ENCODE measurements around the gene THUMPD1.
"Not testable (repeated sequence)": the region's sequence is repeated elsewhere in the genome, so short reads cannot be mapped to it uniquely, and the experiment has no call there.

The THUMPD1 gene, protein sequence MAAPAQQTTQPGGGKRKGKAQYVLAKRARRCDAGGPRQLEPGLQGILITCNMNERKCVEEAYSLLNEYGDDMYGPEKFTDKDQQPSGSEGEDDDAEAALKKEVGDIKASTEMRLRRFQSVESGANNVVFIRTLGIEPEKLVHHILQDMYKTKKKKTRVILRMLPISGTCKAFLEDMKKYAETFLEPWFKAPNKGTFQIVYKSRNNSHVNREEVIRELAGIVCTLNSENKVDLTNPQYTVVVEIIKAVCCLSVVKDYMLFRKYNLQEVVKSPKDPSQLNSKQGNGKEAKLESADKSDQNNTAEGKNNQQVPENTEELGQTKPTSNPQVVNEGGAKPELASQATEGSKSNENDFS

DNA sequence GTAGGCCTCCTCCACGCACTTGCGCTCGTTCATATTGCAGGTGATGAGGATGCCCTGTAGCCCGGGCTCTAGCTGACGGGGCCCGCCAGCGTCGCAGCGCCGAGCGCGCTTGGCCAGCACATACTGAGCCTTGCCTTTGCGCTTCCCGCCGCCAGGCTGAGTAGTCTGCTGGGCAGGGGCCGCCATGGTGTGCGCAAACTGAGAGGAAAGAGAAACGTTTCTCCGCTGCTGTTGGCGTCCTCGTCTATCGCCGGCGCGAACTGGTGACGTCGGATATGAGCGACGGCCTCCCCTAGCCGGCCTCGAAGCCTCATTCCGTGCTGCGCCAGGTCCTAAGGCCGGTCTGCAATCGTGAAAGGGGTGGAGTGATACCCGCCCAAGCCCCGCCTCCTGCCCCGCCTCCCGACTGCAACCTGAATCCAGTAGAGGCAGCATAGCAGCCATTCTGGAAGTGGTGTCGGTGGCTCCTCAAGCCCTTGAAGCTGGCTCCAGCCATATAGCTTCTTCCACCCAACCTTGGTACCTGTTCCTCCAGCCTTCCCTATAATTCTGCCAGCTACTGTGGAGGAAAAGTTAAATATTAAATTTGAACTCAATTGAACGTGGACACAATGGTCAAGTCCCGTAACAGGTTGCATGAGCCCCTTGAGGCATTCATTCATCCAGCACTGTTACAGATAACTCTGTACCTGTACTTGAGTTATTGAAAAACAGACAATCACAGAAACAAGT is at the start of gene THUMPD1:
Gene THUMPD1 (minus strand): TSS at position 265 of the 732 bp plus-strand sequence. CDS start 79 bp downstream, at position 186.
- peak; percentile 85 for DNase-seq

DNA sequence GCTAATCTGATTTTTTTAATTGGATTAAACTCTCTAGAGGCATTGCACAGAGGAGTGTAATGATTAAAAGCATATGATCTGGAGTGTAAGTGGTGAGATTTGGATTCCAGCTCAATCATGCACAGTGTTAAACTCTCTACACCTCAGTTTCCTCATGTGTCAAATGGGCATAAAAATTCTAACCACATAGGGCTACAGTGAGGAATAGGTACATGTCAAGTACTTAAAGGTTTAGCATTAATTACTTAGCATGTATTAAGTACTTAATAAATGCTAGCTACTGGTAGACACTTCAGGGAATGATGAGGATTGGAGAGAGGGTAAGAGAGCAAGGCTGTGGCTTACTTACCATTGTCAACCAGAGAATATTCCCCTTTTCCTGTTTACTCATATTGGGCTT is 47.5 kb upstream of the THUMPD1 start:
- no peak for DNase-seq

DNA sequence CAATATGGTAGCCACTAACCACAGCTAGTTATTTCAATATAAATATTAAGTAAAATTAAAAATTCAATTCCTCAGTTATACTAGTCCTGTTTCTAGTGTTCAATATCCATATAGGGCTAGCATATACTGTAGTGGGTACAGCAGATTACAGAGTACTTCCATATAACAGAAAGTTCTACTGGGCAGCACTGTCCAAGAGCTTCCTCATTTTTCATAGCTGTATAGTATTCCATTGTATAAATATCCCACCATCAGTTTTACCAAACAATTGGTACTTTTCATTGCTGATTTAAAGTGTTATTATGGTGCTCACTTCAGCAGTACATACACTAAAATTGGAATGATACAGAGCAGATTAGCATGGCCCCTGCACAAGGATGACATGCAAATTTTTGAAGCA is 42.6 kb upstream of the THUMPD1 start:
- DNase-seq, result no peak

DNA sequence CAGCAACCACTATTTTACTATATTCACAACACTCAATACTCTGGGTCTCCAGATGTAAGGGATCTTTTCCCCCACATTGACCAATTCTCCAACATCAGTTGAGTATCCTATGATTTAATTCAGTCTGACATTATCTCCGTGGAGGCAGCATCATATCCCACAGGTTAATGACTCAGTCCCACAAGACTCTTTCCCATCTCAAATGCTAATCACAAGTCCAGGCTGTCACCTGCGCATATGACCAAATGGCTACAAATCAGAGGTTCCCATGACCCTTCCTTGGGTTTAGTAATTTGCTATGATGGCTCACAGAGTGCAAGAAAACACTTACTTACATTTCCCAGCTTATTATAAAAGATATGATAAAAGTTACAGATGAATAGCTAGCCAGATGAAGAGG is 40.9 kb upstream of the THUMPD1 start:
- DNase-seq, result no peak

DNA sequence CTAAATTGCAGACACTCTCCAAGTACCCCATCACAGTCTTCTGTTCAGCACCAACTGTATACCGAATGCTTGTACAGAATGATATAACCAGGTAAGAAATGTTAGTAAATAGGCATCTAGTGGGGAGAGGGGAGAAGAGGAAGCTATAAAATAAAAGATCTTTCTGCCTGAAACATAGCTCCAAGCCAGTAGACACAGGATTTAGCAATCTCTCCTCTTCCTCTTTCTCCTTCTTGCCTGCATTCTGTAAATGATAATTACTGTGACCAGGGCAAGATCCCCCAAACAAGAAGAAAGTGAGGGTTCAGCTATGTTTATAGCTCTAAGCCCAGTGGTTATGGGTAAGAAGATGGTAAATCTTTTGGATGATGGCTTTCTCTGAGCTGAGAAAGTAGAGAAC is 40.1 kb upstream of the THUMPD1 start:
- DNase-seq, result no peak

DNA sequence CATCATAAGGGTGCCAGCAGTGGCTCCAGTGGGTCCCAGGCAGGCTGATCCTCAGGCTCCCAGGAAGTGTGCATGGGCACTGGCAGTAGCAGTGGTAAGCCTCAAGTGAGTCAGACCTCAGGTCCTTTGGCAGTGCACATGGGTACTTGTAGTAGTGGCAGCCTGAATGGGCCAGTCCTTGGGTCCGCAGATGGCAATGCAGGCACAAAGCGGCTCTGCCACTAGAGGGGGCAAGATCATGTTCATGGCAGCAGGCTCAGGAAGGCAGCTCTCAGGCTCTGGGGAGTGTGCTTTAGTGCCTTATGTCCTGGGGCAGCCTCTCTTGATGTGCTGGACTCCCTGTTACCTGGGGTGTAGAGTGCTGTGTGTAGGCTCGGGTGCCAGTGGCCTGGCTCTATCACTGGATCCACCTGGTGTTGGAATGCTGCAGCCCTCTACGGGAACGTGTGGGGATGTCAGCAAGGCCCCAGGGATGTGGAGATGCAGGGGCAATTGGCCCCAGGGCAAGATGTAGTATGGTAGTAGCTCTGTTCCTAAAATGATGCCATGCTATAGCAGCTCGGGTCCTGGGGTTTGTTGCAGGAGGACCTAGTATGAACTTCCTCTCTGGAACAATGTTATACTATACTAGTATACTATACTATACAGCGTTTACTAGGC is 33.2 kb upstream of the THUMPD1 start:
- DNase-seq, result peak; percentile 53

DNA sequence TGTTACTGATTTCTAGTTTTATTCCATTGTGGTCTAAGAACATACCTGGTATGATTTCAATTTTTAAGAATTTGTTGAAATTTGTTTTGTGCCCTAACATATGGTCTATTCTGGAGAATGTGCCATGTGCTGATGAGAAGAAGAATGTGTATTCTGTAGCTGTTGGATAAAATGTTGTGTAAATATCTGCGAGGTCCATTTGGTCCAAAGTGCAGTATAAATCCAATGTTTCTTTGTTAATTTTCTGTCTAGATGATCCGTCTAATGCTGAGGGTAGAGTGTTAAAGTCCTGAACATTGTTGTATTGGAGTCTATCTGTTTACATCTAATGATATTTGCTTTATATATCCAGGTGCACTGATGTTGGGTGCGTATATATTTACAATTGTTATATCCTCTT is 32.1 kb upstream of the THUMPD1 start:
- DNase-seq, result no peak

DNA sequence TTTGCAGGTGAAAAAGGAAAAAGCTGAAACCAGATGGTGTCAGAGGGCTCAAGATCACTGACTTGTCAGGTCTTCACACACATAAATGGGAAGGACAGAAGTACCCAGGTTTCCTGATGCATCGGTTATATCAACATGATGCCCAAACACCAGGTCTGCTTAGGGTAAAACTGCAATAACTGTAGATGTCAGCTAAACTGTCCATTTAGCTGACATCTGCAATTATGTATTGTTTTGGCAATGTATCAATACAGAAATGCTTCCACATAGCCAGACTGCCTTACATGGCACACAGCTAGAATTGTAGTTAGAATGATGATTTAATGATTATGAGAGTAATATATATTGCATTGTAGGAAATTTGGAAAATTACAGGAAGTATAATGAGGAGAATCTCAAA is 27.2 kb upstream of the THUMPD1 start:
- no peak for DNase-seq

DNA sequence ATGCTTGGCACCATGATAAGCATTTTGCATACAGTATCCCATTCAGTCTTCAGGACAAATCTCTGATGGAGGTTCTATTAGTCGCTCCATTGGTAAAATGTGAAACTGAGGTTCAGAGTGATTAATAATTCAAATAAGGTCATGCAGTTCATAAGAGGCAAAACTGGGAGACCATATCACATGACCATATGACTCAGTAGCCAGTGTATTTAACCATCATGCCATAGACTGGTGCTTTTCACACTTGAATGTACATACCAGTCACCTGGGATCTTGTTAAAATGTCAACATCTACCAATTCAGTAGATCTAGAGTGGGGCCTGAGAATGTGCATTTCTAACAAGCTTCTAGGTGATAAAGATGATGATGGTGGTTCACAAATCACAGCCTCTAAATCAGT is 26.5 kb upstream of the THUMPD1 start:
- no peak for DNase-seq

DNA sequence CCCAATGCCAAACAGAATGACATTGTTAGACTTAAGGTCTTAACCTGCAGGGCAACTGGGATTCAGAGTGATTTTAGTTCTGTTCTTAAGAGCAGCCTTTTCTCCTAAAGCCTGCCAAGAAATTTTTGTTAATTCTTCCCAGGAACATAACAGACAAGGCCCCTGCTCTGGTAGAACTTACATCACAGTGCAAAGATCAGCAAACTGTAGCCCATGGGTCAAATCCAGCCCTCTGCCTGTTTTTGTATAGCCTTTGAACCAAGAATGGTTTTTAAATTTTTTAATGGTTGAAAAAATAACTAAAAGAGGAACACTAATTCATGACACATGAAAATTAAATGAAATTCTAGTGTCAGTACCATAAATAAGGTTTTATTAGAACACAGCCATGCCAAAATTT is 26.0 kb upstream of the THUMPD1 start:
- no peak for DNase-seq

DNA sequence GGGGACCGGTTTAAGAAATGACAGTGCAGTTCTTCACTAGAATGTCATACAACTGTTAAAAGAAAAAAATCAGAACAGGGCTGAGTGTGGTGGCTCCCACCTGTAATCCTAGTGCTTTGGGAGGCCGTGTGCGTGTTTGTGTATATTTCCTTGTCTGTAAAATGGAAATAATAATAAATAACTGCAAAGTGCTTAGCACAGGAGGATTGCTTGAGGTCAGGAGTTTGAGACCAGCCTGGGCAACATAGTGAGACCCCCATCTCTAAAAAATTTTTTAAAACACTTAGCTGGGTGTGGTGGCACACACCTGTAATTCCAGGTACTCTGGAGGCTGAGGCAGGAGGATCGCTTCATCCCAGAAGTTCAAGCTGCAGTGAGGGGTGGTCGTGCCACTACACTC is 24.7 kb upstream of the THUMPD1 start:
- no peak for DNase-seq

DNA sequence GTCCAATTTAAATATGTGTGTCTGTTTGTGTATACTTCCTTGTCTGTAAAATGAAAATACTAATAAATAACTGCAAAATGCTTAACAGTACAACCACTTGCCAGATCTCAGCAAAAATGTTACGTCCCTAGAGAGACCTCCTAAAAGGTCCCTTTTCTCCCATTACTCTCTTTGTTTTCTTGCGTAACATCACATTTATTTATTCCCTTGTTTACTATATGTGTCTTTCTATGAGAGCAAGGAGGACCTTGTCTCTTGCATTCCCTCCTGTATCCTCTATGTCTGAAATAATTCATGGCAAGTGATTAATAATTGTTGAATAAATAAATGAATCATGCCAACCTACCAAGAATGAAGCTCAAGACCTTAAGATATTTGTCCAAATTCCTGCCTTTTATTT is 24.1 kb upstream of the THUMPD1 start:
- DNase-seq, result no peak

DNA sequence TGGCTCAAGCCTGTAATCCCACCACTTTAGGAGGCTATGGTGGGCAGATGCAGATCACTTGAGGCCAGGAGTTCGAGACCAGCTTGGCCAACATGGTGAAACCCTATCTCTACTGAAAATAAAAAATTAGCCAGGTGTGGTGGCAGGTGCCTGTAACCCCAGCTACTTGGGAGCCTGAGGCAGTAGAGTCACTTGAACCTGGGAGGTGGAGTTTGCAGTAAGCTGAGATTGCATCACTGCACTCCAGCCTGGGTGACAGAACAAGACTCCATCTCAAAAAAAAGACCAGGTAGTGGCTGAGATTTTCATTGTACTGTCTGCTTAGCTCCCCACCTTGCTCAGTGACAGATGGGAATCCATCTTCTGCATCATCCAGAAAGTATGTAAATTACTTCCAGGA is 22.8 kb upstream of the THUMPD1 start:
- not testable (repeated sequence) for DNase-seq

DNA sequence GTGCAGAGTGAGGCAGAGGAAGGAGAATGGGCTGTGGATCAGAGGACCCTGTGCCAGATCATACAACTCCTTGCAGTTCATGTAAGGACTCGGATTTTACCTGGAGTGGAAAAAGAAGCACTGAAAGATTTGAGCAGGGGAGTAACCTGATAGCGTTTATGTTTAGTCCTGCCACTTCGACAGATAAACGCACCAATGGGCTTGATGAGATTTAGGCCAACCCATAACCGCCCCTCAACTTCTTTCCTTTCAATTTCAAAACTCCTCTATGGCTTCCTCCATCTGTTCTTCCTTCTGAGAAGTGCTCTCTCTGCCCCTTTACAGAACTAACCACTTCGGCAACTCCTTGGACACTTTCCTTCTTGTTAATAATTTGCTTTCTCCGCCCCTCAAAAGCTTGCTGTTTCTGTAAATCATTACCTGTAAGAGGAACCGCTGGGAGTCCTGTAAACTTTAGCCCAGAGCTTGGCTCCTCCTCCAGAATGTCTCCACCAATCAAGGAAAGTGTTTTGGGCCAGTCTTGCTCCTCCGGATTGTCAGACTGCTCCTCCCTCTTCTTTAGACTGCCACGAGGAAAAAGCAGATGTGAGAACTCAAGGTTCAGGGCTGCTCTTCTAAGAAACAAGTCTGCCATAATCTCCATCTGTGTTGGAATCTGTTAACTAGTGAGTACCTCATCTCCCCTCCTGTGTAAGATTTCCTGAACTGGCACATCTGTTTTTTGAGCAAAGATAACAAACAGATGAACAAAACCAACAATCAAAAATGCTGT is 22.0 kb upstream of the THUMPD1 start, which contains the start of gene ACSM3:
Gene ACSM3 (plus strand): TSS at position 554 of the 772 bp plus-strand sequence. CDS start 6,021 bp downstream, outside the sequence.
- no peak for DNase-seq

DNA sequence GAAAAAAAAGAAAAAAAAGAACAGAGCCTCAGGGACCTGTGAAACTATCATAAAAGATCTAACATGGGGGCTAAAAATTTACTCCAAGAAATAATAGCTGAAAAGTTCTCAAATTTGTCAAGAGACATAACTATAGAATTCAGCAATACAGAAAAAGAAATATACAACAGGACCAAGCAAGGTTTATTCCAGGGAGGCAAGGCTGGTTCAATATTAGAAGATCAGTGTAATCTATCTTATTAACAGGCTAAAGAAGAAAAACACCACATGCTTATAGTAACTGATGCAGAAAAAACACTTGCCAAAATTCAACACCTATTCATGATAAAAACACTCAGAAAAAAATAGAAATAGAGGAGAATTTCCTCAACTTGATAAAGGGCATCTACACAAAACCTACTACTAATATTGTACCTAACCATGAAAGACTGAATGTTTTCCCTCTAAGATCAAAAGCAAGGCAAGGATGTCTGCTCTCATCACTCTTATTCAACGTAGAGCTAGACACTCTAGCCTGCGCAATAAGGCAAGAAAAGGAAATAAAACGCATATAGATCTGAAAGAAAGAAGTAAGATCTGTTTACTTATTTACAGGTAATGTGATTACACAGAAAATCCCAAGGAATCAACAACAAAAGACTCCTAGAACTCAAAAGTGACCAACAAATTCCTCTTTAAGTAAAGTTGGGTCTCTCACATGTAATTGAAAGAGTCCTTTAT is 20.9 kb upstream of the THUMPD1 start:
- no peak for DNase-seq

DNA sequence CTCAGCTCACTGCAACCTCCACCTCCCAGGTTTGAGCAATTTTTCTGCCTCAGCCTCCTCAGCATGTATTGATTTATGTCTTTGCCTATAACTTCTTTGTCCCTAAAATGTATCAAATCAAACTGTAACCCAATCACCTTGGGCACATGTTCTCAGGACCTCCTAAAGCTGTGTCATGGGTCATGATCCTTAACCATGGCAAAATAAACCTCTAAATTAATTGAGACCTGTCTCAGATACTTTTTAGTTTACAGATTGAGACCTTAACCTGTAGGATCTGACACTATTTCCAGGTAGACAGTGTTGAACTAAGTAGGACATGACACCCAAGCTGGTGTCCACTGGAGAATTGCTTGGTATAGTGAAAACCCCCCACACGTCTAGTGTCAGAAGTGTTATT is 19.6 kb upstream of the THUMPD1 start:
- no peak for DNase-seq

DNA sequence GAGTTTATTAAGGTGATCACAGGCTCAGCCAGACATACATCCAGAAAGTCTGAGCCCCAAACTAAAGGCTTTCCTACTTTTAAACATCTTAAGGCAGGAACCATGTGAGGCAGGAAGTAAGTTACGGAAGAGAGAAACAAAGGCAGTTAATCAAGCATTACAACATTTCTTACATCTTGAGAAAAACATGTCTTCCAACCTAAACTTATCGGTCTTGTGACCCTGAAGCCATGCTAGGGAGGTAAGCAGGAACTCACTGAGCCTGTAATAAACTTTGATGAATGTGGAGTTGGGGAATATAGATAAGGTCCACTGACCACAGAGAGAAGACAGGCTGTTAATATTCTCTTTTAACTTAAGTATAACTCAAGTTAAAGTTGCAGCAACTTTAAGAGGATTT is 18.7 kb upstream of the THUMPD1 start:
- no peak for DNase-seq

DNA sequence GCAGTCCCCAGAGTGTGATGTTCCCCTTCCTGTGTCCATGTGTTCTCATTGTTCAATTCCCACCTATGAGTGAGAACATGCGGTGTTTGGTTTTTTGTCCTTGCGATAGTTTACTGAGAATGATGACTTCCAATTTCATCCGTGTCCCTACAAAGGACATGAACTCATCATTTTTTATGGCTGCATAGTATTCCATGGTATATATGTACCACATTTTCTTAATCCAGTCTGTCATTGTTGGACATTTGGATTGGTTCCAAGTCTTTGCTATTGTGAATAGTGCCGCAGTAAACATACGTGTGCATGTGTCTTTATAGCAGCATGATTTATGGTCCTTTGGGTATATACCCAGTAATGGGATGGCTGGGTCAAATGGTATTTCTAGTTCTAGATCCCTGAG is 14.2 kb upstream of the THUMPD1 start:
- DNase-seq, result not testable (repeated sequence)

DNA sequence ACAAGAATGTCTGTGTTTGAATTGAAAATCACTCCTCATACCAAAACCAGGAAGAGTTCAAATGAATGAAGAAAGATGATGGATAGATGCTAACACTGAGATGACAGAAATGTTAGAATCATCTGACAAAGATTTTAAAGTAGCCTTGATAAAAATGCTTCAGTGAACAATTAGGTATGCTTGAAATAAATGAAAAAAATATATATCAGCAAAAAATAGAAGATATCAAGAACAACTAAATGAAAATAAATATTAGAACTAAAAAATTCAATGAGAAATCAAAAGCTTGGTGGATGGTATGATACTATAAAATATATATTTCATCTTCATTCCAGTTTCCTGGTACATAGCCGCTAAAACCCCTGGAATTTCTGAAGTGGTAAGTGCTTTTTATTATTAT is 13.6 kb upstream of the THUMPD1 start:
- no peak for DNase-seq

DNA sequence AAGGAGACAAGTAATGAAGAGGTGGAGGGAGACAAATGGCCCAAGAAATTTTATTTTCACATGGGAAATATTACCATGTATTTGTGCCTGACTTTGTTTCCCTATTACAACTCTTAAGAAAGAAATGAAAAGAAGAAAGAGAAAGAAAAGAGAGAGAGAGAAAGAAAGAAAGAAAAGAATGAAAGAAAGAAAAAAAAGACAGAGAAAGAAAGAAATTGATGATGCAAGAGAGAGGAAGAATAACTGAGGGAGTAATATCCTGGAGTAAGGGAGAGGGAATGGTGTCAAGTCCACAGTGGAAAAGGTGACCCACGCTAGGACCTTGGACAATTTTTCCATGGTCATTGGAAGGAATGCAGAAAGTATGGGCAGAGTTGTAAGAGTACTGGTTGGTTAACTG is 12.1 kb upstream of the THUMPD1 start:
- DNase-seq, result no peak

DNA sequence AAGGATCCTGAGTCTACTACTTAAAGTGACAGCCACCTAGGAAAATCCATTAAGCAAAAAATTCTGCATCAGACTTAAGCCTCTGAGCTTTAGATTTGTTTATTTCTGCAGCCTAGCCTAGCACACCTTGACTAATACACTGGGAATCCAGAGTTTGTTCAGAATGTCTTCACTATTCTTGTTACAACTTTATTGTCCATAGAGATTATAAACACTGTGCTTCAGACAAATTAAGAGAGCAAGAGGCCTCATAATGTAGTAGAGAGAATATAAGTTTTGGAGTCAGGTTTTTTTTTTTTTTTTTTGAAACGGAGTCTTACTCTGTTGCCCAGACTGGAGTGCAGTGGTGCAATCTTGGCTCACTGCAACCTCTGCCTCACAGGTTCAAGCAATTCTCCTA is 8.9 kb upstream of the THUMPD1 start:
- DNase-seq, result no peak

DNA sequence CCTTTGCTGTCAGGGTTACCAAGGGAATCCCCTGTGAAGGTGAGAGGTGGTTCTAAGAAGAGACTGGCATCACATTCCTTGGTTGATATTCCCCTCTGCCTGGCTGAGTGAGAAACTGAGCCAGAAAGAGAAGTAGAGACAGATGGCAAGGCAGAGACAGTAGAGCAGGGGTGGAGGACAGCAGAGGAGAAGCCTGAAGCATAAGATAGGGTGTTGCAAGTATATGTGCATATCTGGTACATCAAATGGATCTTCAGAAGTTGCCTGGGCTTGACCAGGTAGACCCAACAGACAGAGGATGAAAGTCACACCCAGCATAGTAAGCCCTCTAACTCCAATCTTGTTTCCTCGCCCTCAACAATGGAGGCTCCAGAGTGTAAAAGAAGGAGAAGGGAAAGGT is 7.9 kb upstream of the THUMPD1 start:
- DNase-seq, result no peak
